ENCODE results near the gene CTDSP2.
"Not testable (repeated sequence)": the region's sequence is repeated elsewhere in the genome, so short reads cannot be mapped to it uniquely, and the experiment has no call there.

Gene CTDSP2

DNA sequence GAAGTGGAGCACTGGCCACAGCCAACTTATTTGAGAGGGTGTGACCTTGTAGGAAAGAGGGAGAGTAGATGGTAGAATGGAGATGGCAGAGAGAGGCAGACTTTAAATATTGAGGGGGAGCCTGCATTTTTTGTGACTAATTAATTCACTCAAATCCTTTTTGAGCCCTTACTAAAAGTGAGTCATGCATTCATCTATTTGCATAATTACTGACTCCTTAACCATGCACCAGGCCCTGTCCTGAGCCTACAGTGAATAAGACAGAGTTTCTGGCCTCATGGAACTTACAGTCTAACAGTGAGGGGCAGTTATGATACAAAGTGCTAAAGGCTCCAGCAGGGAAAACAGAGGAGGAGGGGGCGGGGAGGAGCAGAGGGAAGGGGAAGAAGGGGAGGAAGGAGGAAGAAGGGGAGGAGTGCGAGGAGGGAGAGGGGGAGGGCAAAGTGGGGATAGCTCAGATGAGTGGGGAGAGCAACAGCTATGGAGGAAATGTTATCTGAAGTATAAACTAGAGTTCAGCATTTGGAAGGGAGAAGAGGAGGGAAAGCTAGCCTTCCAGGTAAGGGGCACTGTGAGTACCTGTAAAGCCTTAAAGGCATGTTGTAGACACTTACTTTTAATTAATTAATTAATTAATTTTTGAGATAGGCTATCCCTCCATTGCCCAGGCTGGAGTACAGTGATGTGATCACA, 7.5 kb upstream of the CTDSP2 start:
- in situ Hi-C loops (cut with MboI; ENCODE audit: low sequenced_read_pairs): no loop called here

- in situ Hi-C loops (cut with MboI; ENCODE audit: low sequenced_read_pairs): no loop called here
Measured at GRCh38 chr12:57852620-57853500, 6.3 kb upstream of the CTDSP2 start.

GRCh38 chr12:57852200-57852599, 5.7 kb upstream of the CTDSP2 start:
- in situ Hi-C loops (cut with MboI; ENCODE audit: low sequenced_read_pairs): no loop called here

GRCh38 chr12:57851552-57851951, 5.0 kb upstream of the CTDSP2 start:
- in situ Hi-C loops (cut with MboI; ENCODE audit: low sequenced_read_pairs): no loop called here

- in situ Hi-C loops (cut with MboI; ENCODE audit: low sequenced_read_pairs): no loop called here
Measured at GRCh38 chr12:57850854-57851430, 4.4 kb upstream of the CTDSP2 start.

DNA sequence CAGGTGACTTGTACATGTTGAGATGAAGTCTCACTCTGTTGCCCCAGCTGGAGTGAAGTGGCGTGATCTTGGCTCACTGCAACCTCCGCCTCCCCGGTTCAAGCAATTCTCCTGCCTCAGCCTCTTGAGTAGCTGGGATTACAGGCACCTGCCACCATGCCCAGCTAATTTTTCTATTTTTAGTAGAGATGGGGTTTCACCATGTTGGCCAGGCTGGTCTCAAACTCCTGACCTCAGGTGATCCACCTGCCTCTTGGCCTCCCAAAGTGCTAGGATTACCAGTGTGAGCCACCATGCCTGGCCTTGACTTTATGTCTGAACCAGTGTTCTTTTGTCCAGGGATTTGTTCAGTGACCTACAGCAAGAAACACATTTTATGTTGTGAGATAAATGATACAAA, 2.9 kb upstream of the CTDSP2 start:
- in situ Hi-C loops (cut with MboI; ENCODE audit: low sequenced_read_pairs): not testable (repeated sequence)

- in situ Hi-C loops (cut with MboI; ENCODE audit: low sequenced_read_pairs): no loop called here
Measured at GRCh38 chr12:57849035-57849434, 2.5 kb upstream of the CTDSP2 start.

GRCh38 chr12:57848208-57848607, 1.7 kb upstream of the CTDSP2 start:
- in situ Hi-C loops (cut with MboI; ENCODE audit: low sequenced_read_pairs): no loop called here

- in situ Hi-C loops (cut with MboI; ENCODE audit: low sequenced_read_pairs): no loop called here
Measured at GRCh38 chr12:57846285-57846576, 298 bp downstream of the CTDSP2 start.

DNA sequence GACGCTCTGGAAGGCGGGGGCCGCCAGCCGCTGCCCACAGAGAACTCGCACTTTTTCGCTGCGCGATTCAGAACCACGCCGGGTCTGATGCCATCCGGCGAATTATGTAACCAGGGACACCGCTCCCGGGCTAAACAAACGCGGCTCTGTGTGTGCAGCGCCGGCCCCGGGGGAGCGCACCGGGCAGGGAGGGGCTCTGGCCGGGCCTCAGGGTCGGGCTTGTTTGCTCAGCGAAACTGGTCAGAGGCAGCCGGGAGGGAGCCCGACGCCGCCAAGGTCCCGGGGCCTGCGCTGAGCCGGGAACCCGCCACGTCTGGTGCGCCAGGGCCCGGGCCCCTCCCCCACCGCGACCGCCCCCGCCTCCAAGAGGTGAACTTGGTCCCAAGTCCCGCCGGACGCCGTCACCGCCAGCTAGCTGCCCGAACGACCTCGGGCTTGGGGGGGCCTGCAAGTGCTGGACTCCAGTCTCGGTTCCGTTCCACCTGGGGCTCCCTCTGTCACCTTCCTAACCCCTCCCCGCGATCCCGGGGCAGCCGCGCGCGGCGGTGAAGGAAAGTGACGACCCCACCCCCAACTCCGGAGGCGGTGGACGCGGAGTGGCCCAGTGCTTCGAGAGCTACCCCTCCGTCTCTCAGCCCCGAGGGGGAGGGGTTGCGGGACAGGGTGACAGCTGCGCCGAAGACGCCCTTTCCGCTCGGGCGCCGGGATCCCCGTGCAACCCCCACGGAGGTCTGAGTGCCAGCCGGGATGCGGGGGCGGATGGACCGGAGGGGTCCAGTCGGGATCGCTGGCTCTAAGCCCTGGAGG, 848 bp downstream of the CTDSP2 start:
- in situ Hi-C loops (cut with MboI; ENCODE audit: low sequenced_read_pairs): no loop called here

GRCh38 chr12:57844709-57845477, 1.6 kb downstream of the CTDSP2 start:
- in situ Hi-C loops (cut with MboI; ENCODE audit: low sequenced_read_pairs): no loop called here

DNA sequence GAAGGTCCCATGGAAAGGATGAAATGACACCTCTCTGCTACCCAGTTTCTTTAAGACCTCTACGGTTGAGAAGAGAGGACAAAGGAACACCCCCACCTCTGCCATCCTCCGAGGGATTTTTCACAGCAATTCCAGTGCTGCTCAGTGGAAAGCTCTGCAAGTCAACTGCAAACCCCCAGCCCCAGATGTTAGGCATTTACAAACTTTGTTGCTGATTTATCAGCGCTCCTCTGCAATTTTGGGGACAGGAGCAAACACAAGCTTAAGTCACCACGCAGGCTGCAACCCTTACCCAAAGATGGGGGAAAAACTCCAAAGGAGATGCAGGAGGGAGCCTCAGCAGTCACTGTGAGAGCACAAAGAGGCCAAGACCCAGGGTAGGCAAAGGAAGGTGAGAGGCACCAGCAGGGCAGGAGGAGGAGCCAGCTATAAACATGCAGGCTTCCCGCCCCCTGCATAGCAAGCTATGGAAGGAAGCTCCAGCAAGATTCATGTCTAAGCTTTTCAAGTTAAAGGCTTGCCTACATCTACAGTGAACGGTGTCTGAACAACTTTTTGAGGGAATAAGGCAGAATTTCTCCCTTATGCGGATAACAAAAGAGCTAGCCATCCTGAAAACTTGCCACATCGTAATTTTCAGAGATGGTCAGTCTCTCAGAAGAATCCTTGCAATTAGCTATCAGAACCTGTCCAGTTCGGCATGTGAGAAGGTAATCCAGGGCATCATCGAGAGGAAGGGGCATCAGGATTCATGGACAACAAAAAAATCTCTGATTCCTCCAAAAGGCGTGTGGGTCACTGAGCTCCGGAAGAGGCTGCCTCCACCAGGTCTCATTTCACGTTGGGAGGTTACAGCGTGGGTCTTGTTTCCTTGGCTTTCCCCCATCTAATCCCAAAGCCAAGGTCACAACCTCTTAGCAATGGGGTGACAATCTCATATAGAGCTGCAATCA, 3.9 kb downstream of the CTDSP2 start:
- in situ Hi-C loops (cut with MboI; ENCODE audit: low sequenced_read_pairs): no loop called here

DNA sequence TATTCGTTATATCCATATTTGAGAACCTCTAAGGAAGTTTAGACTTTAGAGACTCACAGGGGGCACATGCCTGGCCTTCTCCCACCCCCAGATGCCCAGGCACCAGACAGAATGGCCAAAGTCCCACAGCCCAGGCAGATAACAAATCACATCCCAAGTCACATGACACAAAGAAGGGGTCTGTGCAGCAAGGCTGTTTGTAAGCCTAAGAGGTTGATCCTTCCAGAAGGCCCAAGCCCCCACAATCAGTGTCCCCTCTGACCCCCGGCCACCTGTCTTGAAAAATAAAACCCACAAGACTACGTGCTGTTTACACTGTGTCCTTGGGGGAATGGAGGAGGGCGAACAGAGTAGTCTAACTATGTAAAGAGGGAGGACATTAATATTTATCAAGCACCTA, 5.1 kb downstream of the CTDSP2 start:
- in situ Hi-C loops (cut with MboI; ENCODE audit: low sequenced_read_pairs): no loop called here

GRCh38 chr12:57840726-57841125, 5.8 kb downstream of the CTDSP2 start:
- in situ Hi-C loops (cut with MboI; ENCODE audit: low sequenced_read_pairs): no loop called here

GRCh38 chr12:57839996-57840395, 6.5 kb downstream of the CTDSP2 start:
- in situ Hi-C loops (cut with MboI; ENCODE audit: low sequenced_read_pairs): no loop called here

- in situ Hi-C loops (cut with MboI; ENCODE audit: low sequenced_read_pairs): no loop called here
Measured at GRCh38 chr12:57838594-57839302, 7.8 kb downstream of the CTDSP2 start.

- in situ Hi-C loops (cut with MboI; ENCODE audit: low sequenced_read_pairs): no loop called here
Measured at GRCh38 chr12:57837864-57838562, 8.5 kb downstream of the CTDSP2 start.

All from HL-60/S4 treated with retinoic acid at 250 ng/mL for 4 days and 3 days (cell line).